IMR-90 (cell line): ENCODE measurements around the gene DSCAM.

ENCODE experiments used
- CEBPB ChIP-seq: IDR thresholded peaks from 2 replicates; pipeline ENCODE4 v1.6.1; 2012; ENCODE audit warnings: low read depth, low read length, improper control_type of control experiment
- CTCF ChIP-seq: conservative IDR thresholded peaks from 2 replicates; pipeline ENCODE4 v1.5.1; 2012; ENCODE audit warnings: mild to moderate bottlenecking, low read depth, low read length, improper control_type of control experiment
- FOS ChIP-seq: fragments of 150-350 bp; IDR thresholded peaks from 2 replicates; pipeline ENCODE4 v1.6.1; 2016; ENCODE audit warnings: low read depth, low read length
- MXI1 ChIP-seq: IDR thresholded peaks from 2 replicates; pipeline ENCODE4 v1.6.1; 2012; ENCODE audit warnings: low read depth, mild to moderate bottlenecking, low read length, moderate library complexity, borderline replicate concordance
- POLR2A ChIP-seq: IDR thresholded peaks from 2 replicates; pipeline ENCODE4 v1.6.1; 2012; ENCODE audit warnings: mild to moderate bottlenecking, low read depth, low read length
- SMC3 ChIP-seq: fragments of 150-350 bp; IDR thresholded peaks from 2 replicates; pipeline ENCODE4 v1.6.1; 2016; ENCODE audit warnings: low read depth, mild to moderate bottlenecking, antibody characterized with exemption, low read length, moderate library complexity
- USF2 ChIP-seq: fragments of 150-350 bp; IDR thresholded peaks from 2 replicates; pipeline ENCODE4 v1.6.1; 2017; ENCODE audit warnings: mild to moderate bottlenecking, antibody characterized with exemption, low read length, low read depth

GRCh38 chr21:40662889-40663288 is 184.1 kb downstream of the DSCAM start:
- no peak for TF ChIP-seq CTCF
- no peak for TF ChIP-seq POLR2A
- no peak for TF ChIP-seq USF2
- TF ChIP-seq MXI1 = no peak
- no peak for TF ChIP-seq SMC3
- TF ChIP-seq CEBPB = no peak
- no peak for TF ChIP-seq FOS
